Gastrocnemius medialis (tissue), 4 donors: ENCODE results near the gene NR2F1. TPM values are rescaled to one million over a fixed set of nuclear protein-coding genes. Genes with fewer than 3 reads are reported as not detected.

Source experiments
- ATAC-seq, 2 donors: fragments of 150-250 bp; one replicate each; pipeline ENCODE4 v1.9.1; 2016
- DNase-seq, 2 donors: peaks; one replicate each; pipeline ENCODE4 v3.0.0-alpha.2; 2019
- H3K27ac ChIP-seq, 4 donors: fragments of 200-600 bp; sonication (generic); 1 replicate in 1 of 4; 2 replicates in 3 of 4; pipeline ENCODE4 v1.5.1; 2016 to 2018; ENCODE audit warnings: mild to moderate bottlenecking in 2 of 4, moderate library complexity in 1 of 4
- H3K27me3 ChIP-seq, 3 donors: fragments of 200-600 bp; sonication (generic) in 2 of 3; 1 replicate in 1 of 3; 2 replicates in 2 of 3; pipeline versions ENCODE4 v1.5.1 to v1.6.0; 2016 to 2019; ENCODE audit warnings: mild to moderate bottlenecking in 1 of 3, moderate library complexity in 1 of 3
- H3K36me3 ChIP-seq, 2 donors: fragments of 200-600 bp; sonication (generic) in 1 of 2; one replicate each; pipeline ENCODE4 v1.5.1; 2017 to 2018
- H3K4me1 ChIP-seq, 2 donors: fragments of 200-600 bp; sonication (generic) in 1 of 2; one replicate each; pipeline ENCODE4 v1.5.1; 2016 to 2017; ENCODE audit warnings: mild to moderate bottlenecking in 2 of 2
- H3K4me3 ChIP-seq, 4 donors: fragments of 200-600 bp; sonication (generic) in 3 of 4; 1 replicate in 1 of 4; 2 replicates in 3 of 4; pipeline ENCODE4 v1.5.1; 2016 to 2019; ENCODE audit warnings: mild to moderate bottlenecking in 2 of 4
- H3K9me3 ChIP-seq, 3 donors: fragments of 200-600 bp; sonication (generic) in 2 of 3; 1 replicate in 1 of 3; 2 replicates in 2 of 3; pipeline ENCODE4 v1.5.1; 2016 to 2019
- POLR2A ChIP-seq, 2 donors: fragments of 450-650 bp; IDR thresholded peaks; one replicate each; pipeline ENCODE4 v1.6.1; 2017; ENCODE audit warnings: antibody characterized with exemption in 2 of 2, mild to moderate bottlenecking in 2 of 2, moderate library complexity in 2 of 2
- in situ Hi-C, 4 donors: fragments of 200-750 bp; cut with MboI; loops; one replicate each; pipeline versions ENCODE4 v1.15.0 to v1.8.0; 2017; ENCODE audit warnings: low sequenced_read_pairs in 4 of 4
- intact Hi-C: fragments of 100-400 bp; cut with DNase I; formaldehyde crosslinking; loops from one replicate; pipeline ENCODE4 v1.15.1; 2023; ENCODE audit warnings: low total_unique reads
- total RNA-seq, 4 donors: library from RNA; depleted of rRNA; stranded (reverse); fragments of >200 nt; gene quantifications; one replicate each; pipeline versions ENCODE4 v1.1.0 to v1.2.3, GENCODE V29; 2016
- TF ChIP-seq, protein P1 (sequence below), 5 experiments: fragments of 450-650 bp in 3 of 5; fragments of 200-600 bp in 2 of 5; sonication (generic) in 2 of 5; IDR thresholded peaks in 4 of 5; conservative IDR thresholded peaks in 1 of 5; 1 replicate in 4 of 5; 2 replicates in 1 of 5; pipeline ENCODE4 v1.5.1; 2016 to 2019; ENCODE audit warnings: antibody characterized with exemption in 5 of 5, mild to moderate bottlenecking in 3 of 5, moderate library complexity in 3 of 5

The NR2F1 gene
- total RNA-seq, 4 donors from 2014 or later, result 0.36 to 0.55 TPM; not detected in 2

- ATAC-seq (no peak), DNase-seq (no peak)
- Histone ChIP-seq H3K36me3 (no peaks in the 10 kb centered on the region), H3K27me3 (peaks cover 73 to 100% (median 90%) of the 10 kb centered on the region in 3 donors), H3K9me3 (no peaks in the 10 kb centered on the region), H3K4me3 (peak overlapping the region in 3 of 4 donors; percentile 1 to 19 (median 11)), H3K27ac (no peak overlapping the region), H3K4me1 (peaks cover 0 to 14% of the 10 kb centered on the region in 2 donors)
- in situ Hi-C loops, result no loop called here
- TF ChIP-seq, protein P1, sequence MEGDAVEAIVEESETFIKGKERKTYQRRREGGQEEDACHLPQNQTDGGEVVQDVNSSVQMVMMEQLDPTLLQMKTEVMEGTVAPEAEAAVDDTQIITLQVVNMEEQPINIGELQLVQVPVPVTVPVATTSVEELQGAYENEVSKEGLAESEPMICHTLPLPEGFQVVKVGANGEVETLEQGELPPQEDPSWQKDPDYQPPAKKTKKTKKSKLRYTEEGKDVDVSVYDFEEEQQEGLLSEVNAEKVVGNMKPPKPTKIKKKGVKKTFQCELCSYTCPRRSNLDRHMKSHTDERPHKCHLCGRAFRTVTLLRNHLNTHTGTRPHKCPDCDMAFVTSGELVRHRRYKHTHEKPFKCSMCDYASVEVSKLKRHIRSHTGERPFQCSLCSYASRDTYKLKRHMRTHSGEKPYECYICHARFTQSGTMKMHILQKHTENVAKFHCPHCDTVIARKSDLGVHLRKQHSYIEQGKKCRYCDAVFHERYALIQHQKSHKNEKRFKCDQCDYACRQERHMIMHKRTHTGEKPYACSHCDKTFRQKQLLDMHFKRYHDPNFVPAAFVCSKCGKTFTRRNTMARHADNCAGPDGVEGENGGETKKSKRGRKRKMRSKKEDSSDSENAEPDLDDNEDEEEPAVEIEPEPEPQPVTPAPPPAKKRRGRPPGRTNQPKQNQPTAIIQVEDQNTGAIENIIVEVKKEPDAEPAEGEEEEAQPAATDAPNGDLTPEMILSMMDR (IDR thresholded peaks at IDR 0.05 in 4 of 5, conservative IDR thresholded peaks at IDR 0.05 in 1 of 5), result no peak
- no peak for TF ChIP-seq POLR2A (IDR thresholded peaks at IDR 0.05)
- intact Hi-C loops, result no loop called here
Measured at GRCh38 chr5:93572101-93572607, 10.9 kb upstream of the NR2F1 start.

DNA sequence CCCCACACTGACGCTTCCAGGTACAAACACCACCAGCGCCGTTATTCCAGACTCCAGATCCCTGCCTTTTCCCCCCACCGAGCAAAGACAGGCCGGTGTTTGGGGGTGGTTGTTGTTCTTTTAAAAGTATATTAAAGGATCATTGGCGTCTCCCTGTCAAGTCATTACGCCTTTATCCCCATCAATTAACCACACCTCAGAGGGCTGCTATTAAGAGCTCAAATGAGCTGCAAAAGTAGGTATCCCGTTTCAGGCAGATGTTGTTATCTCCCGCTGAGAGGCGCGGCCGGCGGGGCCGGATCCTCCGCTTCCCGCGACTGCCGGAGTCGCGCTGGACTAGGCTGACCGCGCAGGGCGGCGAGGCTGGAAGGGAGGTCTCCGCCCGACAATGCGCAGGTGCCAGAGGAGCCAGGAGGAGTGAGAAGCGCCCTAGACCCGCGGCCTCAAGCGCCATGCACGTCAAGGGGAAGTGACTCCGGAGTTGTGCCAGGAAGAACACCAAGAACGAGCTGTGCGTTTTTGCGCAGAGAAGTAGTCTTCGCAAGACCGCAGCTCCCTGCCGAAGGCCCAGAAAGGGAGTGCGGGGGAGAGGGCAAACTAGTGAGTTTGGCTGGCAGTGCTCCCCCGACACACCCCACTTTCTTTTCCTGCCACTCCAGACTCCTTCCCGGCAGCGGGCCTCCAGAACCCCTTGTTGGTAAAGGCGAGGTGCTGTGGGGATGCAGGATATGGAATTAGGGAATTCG, 10.2 kb upstream of the NR2F1 start:
- peak overlapping the region in 2 of 4 donors; percentile 1 to 19 for H3K4me3 ChIP-seq
- H3K27me3 ChIP-seq, result peaks cover 80 to 100% (median 91%) of the 10 kb centered on the region in 3 donors
- ATAC-seq (no peak), DNase-seq (no peak)
- in situ Hi-C loops, result no loop called here
- intact Hi-C loops, result no loop called here
- H3K4me1 ChIP-seq, result peaks cover 0 to 14% of the 10 kb centered on the region in 2 donors
- TF ChIP-seq POLR2A (IDR thresholded peaks at IDR 0.05), result no peak
- TF ChIP-seq, protein P1 (IDR thresholded peaks at IDR 0.05 in 4 of 5, conservative IDR thresholded peaks at IDR 0.05 in 1 of 5), result no peak
- no peaks in the 10 kb centered on the region for H3K9me3 ChIP-seq
- no peaks in the 10 kb centered on the region for H3K36me3 ChIP-seq
- no peak overlapping the region for H3K27ac ChIP-seq

GRCh38 chr5:93573354-93574351, 9.4 kb upstream of the NR2F1 start:
- ATAC-seq (no peak), DNase-seq (no peak)
- intact Hi-C loops (no loop called here), in situ Hi-C loops (no loop called here)
- Histone ChIP-seq H3K4me1 (peaks cover 0 to 14% of the 10 kb centered on the region in 2 donors), H3K9me3 (no peaks in the 10 kb centered on the region), H3K36me3 (no peaks in the 10 kb centered on the region), H3K27ac (no peak overlapping the region), H3K27me3 (peaks cover 86 to 100% (median 92%) of the 10 kb centered on the region in 3 donors), H3K4me3 (no peak overlapping the region)
- no peak for TF ChIP-seq POLR2A (IDR thresholded peaks at IDR 0.05)
- TF ChIP-seq, protein P1 (IDR thresholded peaks at IDR 0.05 in 4 of 5, conservative IDR thresholded peaks at IDR 0.05 in 1 of 5), result no peak

DNA sequence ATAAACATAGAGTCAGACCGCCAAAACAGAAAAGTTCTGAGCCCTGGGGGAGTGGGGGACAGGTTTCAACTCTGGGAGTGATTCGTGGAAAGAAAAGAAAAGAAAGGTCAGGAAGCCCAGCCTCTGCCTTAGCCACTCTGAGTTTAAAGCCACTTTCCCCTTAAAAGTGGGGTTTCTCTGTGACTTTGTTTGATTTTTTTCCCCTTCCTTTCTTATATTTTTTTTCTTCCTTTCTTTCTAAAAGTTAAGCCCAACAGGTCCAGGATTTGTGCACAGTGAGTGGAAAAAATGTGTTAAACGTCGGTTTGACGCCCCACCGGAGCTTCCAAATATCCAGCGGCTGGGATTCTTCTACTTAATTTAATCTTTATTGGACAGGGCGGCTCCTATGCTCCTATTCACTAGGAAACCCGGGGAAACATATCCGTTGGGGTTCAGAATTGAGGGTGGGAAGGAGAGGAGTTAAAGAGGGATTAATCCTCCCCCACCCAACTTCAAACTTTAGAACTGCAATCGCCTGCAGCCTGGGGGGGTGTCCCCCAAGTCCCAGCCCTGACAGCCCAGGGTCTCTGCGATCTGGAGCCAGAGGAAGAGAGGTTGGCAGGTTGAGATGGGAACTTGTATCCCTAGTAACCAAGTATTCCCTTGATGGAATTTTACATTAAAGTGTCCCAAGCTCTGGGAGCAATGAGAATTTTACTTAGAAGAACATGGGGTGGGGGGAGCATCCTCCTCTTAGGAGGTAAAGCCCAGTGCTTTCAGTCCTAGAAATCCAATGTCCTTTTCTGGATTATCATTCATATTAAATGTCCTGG, 8.3 kb upstream of the NR2F1 start:
- no peak for DNase-seq
- H3K4me3 ChIP-seq, result no peak overlapping the region
- in situ Hi-C loops (loop anchor here in 1 of 4 donors (25.0 kb wide), 2 partner anchors 213 to 338 kb away; no protein-coding TSS in a partner anchor), intact Hi-C loops (loop anchor here (5.0 kb wide), 1 partner anchor 48 kb away; no protein-coding TSS in a partner anchor)
- H3K36me3 ChIP-seq, result no peaks in the 10 kb centered on the region
- H3K4me1 ChIP-seq, result peaks cover 0 to 20% of the 10 kb centered on the region in 2 donors
- no peak for ATAC-seq
- H3K27ac ChIP-seq, result no peak overlapping the region
- H3K27me3 ChIP-seq, result peaks cover 86 to 100% (median 92%) of the 10 kb centered on the region in 3 donors
- no peaks in the 10 kb centered on the region for H3K9me3 ChIP-seq
- no peak for TF ChIP-seq POLR2A (IDR thresholded peaks at IDR 0.05)
- TF ChIP-seq, protein P1 (IDR thresholded peaks at IDR 0.05 in 4 of 5, conservative IDR thresholded peaks at IDR 0.05 in 1 of 5), result no peak
